GM08714 (cell line): ENCODE data around the gene CSNK1E.

Experiments used
- H3K4me3 ChIP-seq: fragments of 200-500 bp; sonication (Bioruptor generic); 2 replicates; pipeline ENCODE4 v1.5.1; 2014; ENCODE audit warnings: mild to moderate bottlenecking, low read length, inconsistent platforms
- ZNF274 ChIP-seq: IDR thresholded peaks from 2 replicates; pipeline ENCODE4 v1.6.1; 2012; ENCODE audit warnings: mild to moderate bottlenecking, low read depth, low read length

The CSNK1E gene

GRCh38 chr22:38246692-38247091 is 70.5 kb downstream of the CSNK1E start:
- H3K4me3 ChIP-seq: no peak overlapping the region
- no peak for TF ChIP-seq ZNF274

- H3K4me3 ChIP-seq: no peak overlapping the region
- no peak for TF ChIP-seq ZNF274
Observed at GRCh38 chr22:38246046-38246658, 71.1 kb downstream of the CSNK1E start.

- H3K4me3 ChIP-seq: no peak overlapping the region
- TF ChIP-seq ZNF274: no peak
Observed at GRCh38 chr22:38244106-38244505, 73.1 kb downstream of the CSNK1E start.

- no peak for TF ChIP-seq ZNF274
- H3K4me3 ChIP-seq: no peak overlapping the region
Observed at GRCh38 chr22:38243007-38243765, 74.0 kb downstream of the CSNK1E start.

- TF ChIP-seq ZNF274: no peak
Observed at GRCh38 chr22:38240734-38241252, 76.4 kb downstream of the CSNK1E start.

More at GRCh38 chr22:38240734-38241252, 76.4 kb downstream of the CSNK1E start:
- H3K4me3 ChIP-seq: no peak overlapping the region
